A673 (cell line): ENCODE results near the gene ANO1. TPM values are rescaled to one million over a fixed set of nuclear protein-coding genes. Genes with fewer than 3 reads are reported as not detected.

Source experiments
- BruUV-seq: library from RNA; stranded (reverse); fragments of 400-500 nt; replicated peaks from 2 replicates; lab custom pipeline; 2021; lab: Mats Ljungman, UMichigan
- CTCF ChIA-PET: fragments of 300-600 bp; sonication (Branson Sonifier 250); formaldehyde crosslinking; loops from one replicate; lab custom pipeline; 2022; ENCODE audit warnings: antibody characterized with exemption; lab: Charles Lee
- POLR2A ChIA-PET: fragments of 300-600 bp; sonication (Branson Sonifier 250); formaldehyde crosslinking; loops from one replicate; lab custom pipeline; 2022; ENCODE audit warnings: antibody characterized with exemption; ENCODE audit not compliant: low non-redundant PET; lab: Charles Lee
- DNase-seq: peaks from one replicate; pipeline ENCODE4 v3.0.0-alpha.2; 2015; ENCODE audit warnings: low spot score
- H3K27ac ChIP-seq: fragments of 200-600 bp; sonication (generic); 2 replicates; pipeline ENCODE4 v1.5.1; 2016; ENCODE audit warnings: mixed run types, low read depth, mild to moderate bottlenecking, mixed read lengths, antibody characterized with exemption, low read length; ENCODE audit not compliant: poor library complexity, severe bottlenecking
- H3K27me3 ChIP-seq: fragments of 200-600 bp; sonication (generic); replicated peaks from 2 replicates; pipeline ENCODE4 v1.6.1; 2017; ENCODE audit warnings: mixed run types, low read depth, mild to moderate bottlenecking, mixed read lengths, antibody characterized with exemption, low read length; ENCODE audit not compliant: insufficient read depth, poor library complexity
- H3K36me3 ChIP-seq: fragments of 200-600 bp; sonication (generic); 2 replicates; pipeline ENCODE4 v1.6.1; 2016; ENCODE audit warnings: mixed run types, mild to moderate bottlenecking, mixed read lengths, antibody characterized with exemption, low read length; ENCODE audit not compliant: insufficient read depth, poor library complexity, severe bottlenecking
- H3K4me1 ChIP-seq: fragments of 200-600 bp; sonication (generic); 2 replicates; pipeline ENCODE4 v1.6.1; 2017; ENCODE audit warnings: mixed run types, mild to moderate bottlenecking, mixed read lengths, antibody characterized with exemption, low read length; ENCODE audit not compliant: insufficient read depth, poor library complexity, severe bottlenecking
- H3K4me3 ChIP-seq: fragments of 200-600 bp; sonication (generic); 2 replicates; pipeline ENCODE4 v1.5.1; 2016; ENCODE audit warnings: low read depth, mixed run types, mild to moderate bottlenecking, mixed read lengths, low read length; ENCODE audit not compliant: poor library complexity, severe bottlenecking
- H3K9me3 ChIP-seq: fragments of 200-600 bp; sonication (generic); 2 replicates; pipeline ENCODE4 v1.6.1; 2016; ENCODE audit warnings: mixed run types, low read depth, mild to moderate bottlenecking, mixed read lengths, antibody characterized with exemption, low read length; ENCODE audit not compliant: poor library complexity, severe bottlenecking
- CTCF ChIP-seq: fragments of 300-800, 200-600 bp; sonication (generic); conservative IDR thresholded peaks from 2 replicates; pipeline ENCODE4 v1.5.1; 2017; ENCODE audit warnings: low read depth, mild to moderate bottlenecking, antibody characterized with exemption, low read length, moderate library complexity, mixed read lengths
- EZH2 ChIP-seq: fragments of 200-600 bp; sonication (generic); IDR thresholded peaks from 2 replicates; pipeline ENCODE4 v1.6.1; 2017; ENCODE audit warnings: borderline replicate concordance, low read depth, mild to moderate bottlenecking, mixed read lengths, antibody characterized with exemption, low read length; ENCODE audit not compliant: poor library complexity, severe bottlenecking
- intact Hi-C: fragments of 100-400 bp; cut with micrococcal nuclease; formaldehyde crosslinking; loops from one replicate; pipeline ENCODE4 v1.10.0; 2022; ENCODE audit not compliant: unreplicated experiment
- total RNA-seq: library from RNA; stranded (reverse); gene quantifications from 2 replicates; pipeline ENCODE4 v1.2.3, GENCODE V29; 2021

Gene ANO1
- total RNA-seq, 1 experiment from 2014 or later, result 0.90 TPM

DNA sequence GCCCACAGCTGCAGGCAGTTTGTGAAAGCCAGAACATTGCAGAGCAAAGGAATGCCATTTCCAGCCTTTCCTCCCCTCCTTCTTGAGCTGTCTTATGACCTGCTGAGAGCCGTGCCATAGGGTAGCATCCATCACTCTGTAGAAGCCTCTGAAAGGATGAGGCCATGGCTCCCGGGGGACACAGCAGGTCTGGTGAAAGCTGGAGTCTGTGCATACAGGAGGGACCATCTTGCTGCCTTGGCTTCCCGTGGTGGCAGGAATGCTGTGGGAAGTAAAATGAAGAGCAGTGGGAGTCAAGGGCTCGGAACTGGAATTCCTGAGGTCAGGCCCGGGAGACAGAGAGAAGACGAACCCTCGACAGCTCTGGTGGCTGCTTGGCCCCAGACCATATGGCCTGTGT, 30.9 kb downstream of the ANO1 start:
- DNase-seq, result peak; percentile 67
- intact Hi-C loops, result no loop called here

DNA sequence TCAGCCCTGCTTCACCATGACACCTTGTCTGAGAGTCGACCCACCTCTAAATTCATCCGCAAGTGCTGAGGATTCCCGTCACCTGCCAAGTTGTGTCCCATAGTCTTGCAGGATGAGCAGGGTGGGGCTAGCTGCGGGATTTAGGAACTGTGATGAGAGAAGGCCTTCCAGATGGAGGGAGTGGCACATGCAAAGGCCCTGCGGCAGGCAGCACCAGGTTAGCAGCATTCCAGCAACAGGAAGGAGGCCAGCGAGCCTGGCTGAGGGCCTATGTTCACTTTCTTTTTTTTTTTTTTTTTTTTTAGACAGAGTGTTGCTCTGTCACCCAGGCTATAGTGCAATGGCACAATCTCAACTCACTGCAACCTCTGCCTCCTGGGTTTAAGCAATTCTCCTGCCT, 31.8 kb downstream of the ANO1 start:
- no peak for TF ChIP-seq CTCF
- TF ChIP-seq EZH2, result no peak
- H3K27me3 ChIP-seq, result no peaks in the 10 kb centered on the region
- H3K9me3 ChIP-seq, result no peaks in the 10 kb centered on the region
- no peak for DNase-seq
- H3K4me3 ChIP-seq, result no peak overlapping the region
- POLR2A ChIA-PET, result no interaction called here
- H3K4me1 ChIP-seq, result peaks cover 27% of the 10 kb centered on the region
- no peaks in the 10 kb centered on the region for H3K36me3 ChIP-seq
- BruUV-seq, result no TSS peak
- intact Hi-C loops, result no loop called here
- H3K27ac ChIP-seq, result no peak overlapping the region
- CTCF ChIA-PET, result no interaction called here

More for the DNA sequence above, 30.9 kb downstream of the ANO1 start:
- H3K27ac ChIP-seq, result no peak overlapping the region
- TF ChIP-seq EZH2 (no peak), CTCF (no peak)
- no peaks in the 10 kb centered on the region for H3K9me3 ChIP-seq
- BruUV-seq, result no TSS peak
- no peak overlapping the region for H3K4me3 ChIP-seq
- CTCF ChIA-PET, result no interaction called here
- H3K4me1 ChIP-seq, result peaks cover 27% of the 10 kb centered on the region
- H3K27me3 ChIP-seq, result no peaks in the 10 kb centered on the region
- POLR2A ChIA-PET, result no interaction called here
- no peaks in the 10 kb centered on the region for H3K36me3 ChIP-seq

GRCh38 chr11:70110538-70111055, 32.5 kb downstream of the ANO1 start:
- H3K27me3 ChIP-seq, result no peaks in the 10 kb centered on the region

More at GRCh38 chr11:70110538-70111055, 32.5 kb downstream of the ANO1 start:
- no peak for TF ChIP-seq CTCF
- TF ChIP-seq EZH2, result no peak
- intact Hi-C loops, result no loop called here
- DNase-seq, result no peak
- ChIA-PET POLR2A (no interaction called here), CTCF (no interaction called here)
- no peaks in the 10 kb centered on the region for H3K36me3 ChIP-seq
- no TSS peak for BruUV-seq
- H3K27ac ChIP-seq, result no peak overlapping the region
- H3K4me3 ChIP-seq, result no peak overlapping the region
- H3K9me3 ChIP-seq, result no peaks in the 10 kb centered on the region
- H3K4me1 ChIP-seq, result peaks cover 25% of the 10 kb centered on the region
